Measurements from ENCODE around the gene EDNRA.

GRCh38 chr4:147530723-147531122, 49.8 kb downstream of the EDNRA start:
- TF ChIP-seq CTCF (IDR thresholded peaks at IDR 0.05; ENCODE audit: low read length) (no peak), EZH2 (IDR thresholded peaks at IDR 0.05; ENCODE audit: borderline replicate concordance, low read length) (no peak)

Data from OCI-LY1 (cell line).